ENCODE data around the gene SPNS1. TPM values are rescaled to one million over a fixed set of nuclear protein-coding genes. Genes with fewer than 3 reads are reported as not detected.
"Not testable (repeated sequence)": the region's sequence is repeated elsewhere in the genome, so short reads cannot be mapped to it uniquely, and the experiment has no call there.

SPNS1 gene
- total RNA-seq, 1 donor from 2014 or later: 28.8 TPM

- DNase-seq (ENCODE audit: low read depth, low spot score): no peak
Observed at GRCh38 chr16:28989363-28989762, 14.8 kb downstream of the SPNS1 start.

DNA sequence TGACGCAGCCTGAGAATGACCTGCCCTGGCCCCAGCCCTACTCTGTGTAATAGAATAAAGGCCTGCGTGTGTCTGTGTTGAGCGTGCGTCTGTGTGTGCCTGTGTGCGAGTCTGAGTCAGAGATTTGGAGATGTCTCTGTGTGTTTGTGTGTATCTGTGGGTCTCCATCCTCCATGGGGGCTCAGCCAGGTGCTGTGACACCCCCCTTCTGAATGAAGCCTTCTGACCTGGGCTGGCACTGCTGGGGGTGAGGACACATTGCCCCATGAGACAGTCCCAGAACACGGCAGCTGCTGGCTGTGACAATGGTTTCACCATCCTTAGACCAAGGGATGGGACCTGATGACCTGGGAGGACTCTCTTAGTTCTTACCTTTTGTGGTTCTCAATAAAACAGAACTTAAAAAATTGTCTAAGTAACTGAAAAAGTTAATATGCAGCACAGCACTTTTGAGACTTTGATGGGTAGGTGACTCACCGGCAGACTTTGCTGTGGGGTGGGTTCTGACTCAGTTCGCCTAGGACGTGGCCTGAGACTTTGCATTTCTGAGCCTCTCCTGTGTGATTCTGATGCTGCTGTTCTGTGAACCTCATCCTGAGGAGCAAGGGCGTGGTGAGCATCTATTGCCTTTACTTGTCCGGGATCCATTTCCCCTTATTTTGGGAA lies 15.9 kb downstream of the SPNS1 start:
- DNase-seq (ENCODE audit: low read depth, low spot score): no peak

- no peak for DNase-seq (ENCODE audit: low read depth, low spot score)
Observed at GRCh38 chr16:28991687-28992086, 17.1 kb downstream of the SPNS1 start.

- no peak for DNase-seq (ENCODE audit: low read depth, low spot score)
Observed at GRCh38 chr16:28992496-28992895, 17.9 kb downstream of the SPNS1 start.

DNA sequence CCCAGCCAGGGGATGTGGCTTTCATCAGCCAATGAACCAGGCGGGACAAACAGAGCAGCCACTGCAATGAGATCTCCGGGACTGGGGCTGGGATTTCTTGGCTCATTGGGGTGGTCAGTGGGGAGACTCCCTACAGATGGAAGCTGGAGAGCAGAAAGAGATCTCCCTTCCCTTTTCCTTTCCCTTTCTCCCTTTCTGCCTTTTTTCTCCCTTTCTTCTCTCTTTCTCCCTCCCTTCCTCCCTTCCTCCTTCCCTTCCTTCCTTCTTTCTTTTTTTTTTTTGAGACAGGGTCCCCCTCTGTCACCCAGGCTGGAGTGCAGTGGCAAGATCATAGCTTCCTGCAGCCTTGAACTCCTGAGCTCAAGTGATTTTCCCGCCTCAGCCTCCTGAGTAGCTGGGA lies 24.3 kb downstream of the SPNS1 start:
- DNase-seq (ENCODE audit: low read depth, low spot score): no peak

DNA sequence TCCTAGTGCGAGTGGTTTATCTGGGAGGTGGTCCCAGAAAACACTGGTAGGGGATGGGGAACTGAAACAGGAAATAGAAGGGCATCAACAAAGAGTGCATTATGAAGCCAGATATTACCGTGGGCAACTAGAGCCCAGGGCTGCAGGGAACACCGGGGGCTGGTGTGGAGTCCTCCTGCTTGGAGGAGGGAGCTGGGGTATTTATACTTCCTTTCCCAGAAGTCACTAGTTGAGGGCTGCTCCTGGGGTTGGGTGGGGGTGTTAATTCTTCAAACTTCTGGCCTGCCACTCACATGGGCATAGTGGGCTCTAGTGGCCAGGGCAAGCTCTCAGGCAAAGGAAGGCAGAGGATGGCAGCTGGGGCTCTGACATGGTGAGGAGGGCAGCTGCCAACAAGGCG lies 25.0 kb downstream of the SPNS1 start:
- no peak for DNase-seq (ENCODE audit: low read depth, low spot score)

DNA sequence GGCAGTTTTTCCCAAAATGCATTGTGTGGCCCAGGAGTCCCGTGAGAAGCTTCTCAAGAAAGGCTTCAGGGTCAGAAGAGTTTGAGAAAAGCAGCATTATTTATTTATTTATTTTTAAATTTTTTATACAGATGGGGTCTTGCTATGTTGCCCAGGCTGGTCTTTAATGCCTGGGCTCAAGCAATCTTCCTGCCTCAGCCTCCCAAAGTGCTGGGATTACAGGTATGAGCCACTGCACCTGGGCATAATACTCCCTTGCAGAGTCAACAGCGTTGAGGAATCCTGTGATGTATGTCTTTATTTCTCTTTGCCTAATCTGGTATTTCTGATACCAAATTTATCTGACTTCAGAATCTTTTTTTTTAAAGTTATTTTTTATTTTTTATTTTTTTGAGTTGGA lies 25.4 kb downstream of the SPNS1 start:
- DNase-seq (ENCODE audit: low read depth, low spot score): no peak

DNA sequence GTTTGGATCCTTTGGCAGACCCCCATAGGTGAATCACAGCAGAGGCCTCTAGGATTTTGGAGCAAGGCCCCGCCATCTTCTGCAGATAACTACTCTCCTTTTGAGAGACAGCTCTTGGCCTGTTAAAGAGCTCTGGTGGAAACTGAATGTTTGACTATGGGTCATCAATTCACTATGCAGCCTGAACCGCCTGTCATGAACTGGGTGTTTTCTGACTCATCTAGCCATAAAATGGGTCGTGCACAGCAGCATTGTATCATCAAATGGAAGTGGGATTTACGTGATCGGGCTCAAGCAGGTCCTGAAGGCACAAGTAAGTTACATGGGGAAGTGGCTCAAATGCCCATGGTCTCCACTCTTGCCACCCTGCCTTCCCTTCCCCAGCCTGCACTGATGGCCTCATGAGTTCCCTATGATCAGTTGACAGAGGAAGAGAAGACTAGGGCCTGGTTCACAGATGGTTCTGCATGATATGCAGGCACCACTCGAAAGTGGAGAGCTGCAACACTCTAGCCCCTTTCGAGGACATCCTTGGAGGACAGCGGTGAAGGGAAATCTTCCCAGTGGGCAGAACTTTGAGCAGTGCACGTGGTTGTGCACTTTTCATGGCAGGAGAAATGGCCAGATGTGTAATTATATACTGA lies 30.0 kb downstream of the SPNS1 start:
- not testable (repeated sequence) for DNase-seq (ENCODE audit: low read depth, low spot score)

DNA sequence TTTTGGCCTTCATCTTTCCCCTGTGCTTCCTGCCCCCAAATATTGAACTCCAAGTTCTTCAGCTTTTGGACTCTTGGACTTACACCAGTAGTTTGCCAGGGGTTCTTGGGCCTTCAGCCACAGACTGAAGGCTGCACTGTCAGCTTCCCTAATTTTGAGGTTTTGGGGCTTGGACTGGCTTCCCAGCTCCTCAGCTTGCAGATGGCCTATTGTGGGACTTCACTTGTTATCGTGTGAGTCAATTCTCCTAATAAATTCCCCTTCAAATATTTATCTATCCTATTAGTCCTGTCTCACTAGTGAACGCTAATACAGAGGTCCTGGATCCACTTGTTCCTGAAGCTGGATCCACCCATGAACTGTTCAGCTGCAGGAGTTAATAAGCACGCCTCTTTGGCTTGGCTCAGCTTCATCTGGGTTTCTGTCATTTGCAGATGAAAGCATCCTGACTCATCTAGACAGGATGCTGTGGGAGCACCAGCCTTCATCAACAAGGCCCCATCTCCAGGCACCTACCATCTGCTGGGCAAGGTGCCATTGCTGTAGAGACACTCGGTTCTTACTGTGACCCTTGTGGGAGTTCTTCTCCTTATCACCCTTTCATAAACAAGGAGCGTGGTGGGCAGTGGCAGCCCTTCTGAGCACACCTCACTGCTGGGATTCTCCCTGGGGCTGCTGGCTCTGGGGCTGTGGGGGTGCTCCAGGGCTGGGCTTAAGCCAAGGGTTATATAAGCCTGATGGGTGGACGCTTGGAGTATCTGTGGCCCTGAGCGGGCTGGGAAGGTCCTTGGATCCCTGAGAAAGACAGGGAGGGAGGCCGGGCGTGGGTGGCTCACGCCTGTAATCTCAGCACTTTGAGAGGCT lies 33.4 kb downstream of the SPNS1 start:
- DNase-seq (ENCODE audit: low read depth, low spot score): no peak

DNA sequence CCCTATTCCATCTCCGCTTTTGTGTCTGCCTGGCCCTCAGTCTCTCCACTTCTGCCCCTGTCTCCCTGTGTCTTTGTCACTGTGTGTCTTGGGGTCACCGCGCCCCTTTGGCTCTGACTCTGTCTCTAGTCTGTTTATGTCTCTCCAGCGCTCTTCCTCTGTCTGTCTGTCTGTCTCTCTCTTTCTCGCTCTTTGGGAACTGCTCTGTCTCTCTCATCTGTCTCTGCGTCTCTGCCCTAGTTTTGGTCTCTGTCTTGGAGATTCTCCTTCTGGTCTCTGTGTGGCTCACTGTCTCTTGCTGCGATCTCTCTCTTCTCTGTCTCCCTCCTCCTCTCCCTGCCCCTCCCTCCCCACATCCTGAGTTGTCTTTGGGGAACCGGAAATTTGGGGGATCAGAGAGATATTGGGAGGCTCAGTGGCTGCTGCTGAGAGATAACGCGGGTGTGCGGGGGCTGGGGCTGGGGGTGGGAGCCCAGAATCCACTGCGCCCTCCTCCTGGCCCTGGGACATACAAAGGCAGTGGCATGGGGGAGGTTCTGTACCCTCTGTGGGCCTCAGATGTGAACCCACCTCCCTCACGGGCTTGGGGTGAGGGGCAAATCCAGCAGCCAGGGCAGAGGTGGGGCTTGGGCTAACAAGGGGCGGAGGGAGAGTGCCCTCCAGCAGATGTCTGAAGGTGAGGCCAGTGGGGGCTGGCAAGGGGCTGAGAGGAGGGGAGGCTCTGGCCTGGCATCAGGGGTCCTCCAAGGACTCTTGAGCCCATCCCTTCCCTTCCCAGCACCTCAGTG lies 34.7 kb downstream of the SPNS1 start:
- no peak for DNase-seq (ENCODE audit: low read depth, low spot score)

DNA sequence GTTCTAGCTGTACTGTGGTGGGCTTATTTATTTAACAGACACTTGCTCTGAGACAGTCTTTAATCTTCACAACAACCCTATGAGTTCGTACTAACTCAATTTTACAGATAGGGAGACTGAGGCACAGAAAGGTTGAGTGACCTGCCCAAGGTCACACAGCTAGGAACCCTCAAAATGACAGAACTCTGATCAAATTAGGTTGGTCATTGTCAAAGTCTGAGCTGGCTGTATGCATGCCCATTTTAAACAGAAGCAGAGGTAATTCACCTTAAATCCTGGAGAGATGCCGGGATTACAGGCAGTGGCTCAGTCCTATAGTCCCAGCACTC lies 35.2 kb downstream of the SPNS1 start:
- no peak for DNase-seq (ENCODE audit: low read depth, low spot score)

- no peak for DNase-seq (ENCODE audit: low read depth, low spot score)
Observed at GRCh38 chr16:29011112-29011511, 36.5 kb downstream of the SPNS1 start.

GRCh38 chr16:29011851-29012250 lies 37.3 kb downstream of the SPNS1 start:
- no peak for DNase-seq (ENCODE audit: low read depth, low spot score)

DNA sequence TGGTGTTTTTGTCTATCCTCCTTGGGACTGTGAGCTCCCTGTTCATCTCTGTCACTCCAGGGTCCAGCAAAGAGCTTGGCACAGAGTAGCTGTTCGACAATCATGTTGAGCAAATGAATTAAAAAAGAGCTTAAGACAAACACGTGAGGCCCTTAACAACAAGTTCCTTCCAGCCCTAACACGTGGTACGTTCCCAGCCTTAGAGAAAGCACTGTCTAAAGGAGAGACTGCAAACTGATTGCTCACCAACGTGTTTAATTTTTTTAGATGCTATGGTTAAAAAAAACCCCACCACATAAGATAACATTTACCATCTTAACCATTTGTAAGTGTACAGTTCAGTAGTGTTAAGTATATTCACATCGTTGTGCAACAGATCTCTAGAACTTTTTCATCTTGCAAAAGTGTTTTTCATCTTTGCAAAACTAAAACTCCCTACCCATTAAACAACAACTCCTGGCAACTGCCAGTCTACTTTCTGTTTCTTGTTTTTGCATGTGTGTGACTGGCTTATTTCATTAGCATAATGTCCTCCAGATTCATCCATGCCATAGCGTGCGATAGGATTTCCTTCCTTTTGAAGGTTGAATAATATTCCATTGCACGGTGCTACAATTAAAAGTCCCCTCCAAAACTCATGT lies 38.5 kb downstream of the SPNS1 start:
- no peak for DNase-seq (ENCODE audit: low read depth, low spot score)

GRCh38 chr16:29014561-29015069 lies 40.0 kb downstream of the SPNS1 start:
- no peak for DNase-seq (ENCODE audit: low read depth, low spot score)

- no peak for DNase-seq (ENCODE audit: low read depth, low spot score)
Observed at GRCh38 chr16:29022196-29022595, 47.6 kb downstream of the SPNS1 start.

GRCh38 chr16:29023279-29024277 lies 49.0 kb downstream of the SPNS1 start:
- DNase-seq (ENCODE audit: low read depth, low spot score): no peak

- DNase-seq (ENCODE audit: low read depth, low spot score): no peak
Observed at GRCh38 chr16:29024278-29024677, 49.7 kb downstream of the SPNS1 start.

DNA sequence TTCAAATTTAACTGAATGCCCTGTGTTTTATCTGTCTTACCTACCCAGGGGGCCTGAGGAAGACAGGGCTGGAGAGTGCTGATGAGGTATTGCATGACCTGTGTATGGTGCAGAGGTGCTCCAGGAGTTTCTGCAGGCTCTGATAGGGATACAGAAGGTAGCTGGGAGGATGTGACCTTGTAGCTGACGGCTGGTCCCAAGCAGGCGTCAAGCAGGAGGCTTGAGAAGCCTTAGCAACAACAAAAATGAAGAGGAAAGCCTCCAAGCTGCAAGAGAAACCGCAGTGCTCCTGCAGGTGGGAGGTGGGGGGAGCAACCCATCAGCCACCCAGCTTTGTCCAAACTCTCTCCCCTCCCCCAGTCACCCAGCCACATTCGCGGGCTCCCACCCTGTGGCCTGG lies 50.6 kb downstream of the SPNS1 start:
- DNase-seq (ENCODE audit: low read depth, low spot score): no peak

- no peak for DNase-seq (ENCODE audit: low read depth, low spot score)
Observed at GRCh38 chr16:29025735-29026134, 51.2 kb downstream of the SPNS1 start.
